GM19395 (cell line): Measurements from ENCODE around the gene RBM6.

Experiments used
- ATAC-seq: cut with Tn5 transposase; IDR thresholded peaks from one replicate; pipeline ENCODE4 v1.9.1; 2021; ENCODE audit warnings: mild to moderate bottlenecking, moderate library complexity; ENCODE audit not compliant: unreplicated experiment

The RBM6 gene

GRCh38 chr3:50088725-50089608 is 149.0 kb downstream of the RBM6 start, which contains the start of gene RBM5:
Gene RBM5, plus strand, starts transcription at chr3:50088919. Its CDS starts 1,516 bp downstream, at chr3:50090435.
- ATAC-seq = peak; percentile 99

- ATAC-seq = peak; percentile 10
These were observed 149.6 kb downstream of the RBM6 start for GRCh38 chr3:50089609-50089945.

- no peak for ATAC-seq
These were observed 151.0 kb downstream of the RBM6 start for GRCh38 chr3:50090984-50091383.

GRCh38 chr3:50095352-50095998 is 155.5 kb downstream of the RBM6 start:
- no peak for ATAC-seq

- no peak for ATAC-seq
These were observed 160.4 kb downstream of the RBM6 start for GRCh38 chr3:50100386-50100785.

- no peak for ATAC-seq
These were observed 161.3 kb downstream of the RBM6 start for GRCh38 chr3:50100956-50101845.

GRCh38 chr3:50102558-50102957 is 162.6 kb downstream of the RBM6 start:
- ATAC-seq = no peak

GRCh38 chr3:50111757-50112156 is 171.8 kb downstream of the RBM6 start:
- no peak for ATAC-seq

GRCh38 chr3:50112462-50112861 is 172.5 kb downstream of the RBM6 start:
- no peak for ATAC-seq

GRCh38 chr3:50117120-50117519 is 177.2 kb downstream of the RBM6 start:
- no peak for ATAC-seq

GRCh38 chr3:50118237-50118636 is 178.3 kb downstream of the RBM6 start:
- no peak for ATAC-seq

GRCh38 chr3:50119786-50120185 is 179.8 kb downstream of the RBM6 start:
- no peak for ATAC-seq

GRCh38 chr3:50120364-50121071 is 180.6 kb downstream of the RBM6 start:
- ATAC-seq = no peak

GRCh38 chr3:50121072-50122032 is 181.4 kb downstream of the RBM6 start:
- ATAC-seq = peak; percentile 55

GRCh38 chr3:50122071-50122470 is 182.1 kb downstream of the RBM6 start:
- no peak for ATAC-seq

- ATAC-seq = no peak
These were observed 182.9 kb downstream of the RBM6 start for GRCh38 chr3:50122661-50123391.

- ATAC-seq = no peak
These were observed 183.6 kb downstream of the RBM6 start for GRCh38 chr3:50123394-50124051.

- no peak for ATAC-seq
These were observed 184.3 kb downstream of the RBM6 start for GRCh38 chr3:50124052-50124799.
